ENCODE measurements around the gene ZCCHC7.
"Not testable (repeated sequence)": the region's sequence is repeated elsewhere in the genome, so short reads cannot be mapped to it uniquely, and the experiment has no call there.

ZCCHC7 gene

GRCh38 chr9:37120843-37121335 is 515 bp downstream of the ZCCHC7 start:
- DNase-seq (ENCODE audit: low read depth) = not testable (repeated sequence)

- no peak for DNase-seq (ENCODE audit: low read depth)
Observed at GRCh38 chr9:37121881-37122280, 1.5 kb downstream of the ZCCHC7 start.

- DNase-seq (ENCODE audit: low read depth) = no peak
Observed at GRCh38 chr9:37126214-37126788, 5.9 kb downstream of the ZCCHC7 start.

- DNase-seq (ENCODE audit: low read depth) = no peak
Observed at GRCh38 chr9:37127018-37127417, 6.6 kb downstream of the ZCCHC7 start.

- DNase-seq (ENCODE audit: low read depth) = no peak
Observed at GRCh38 chr9:37128051-37128450, 7.7 kb downstream of the ZCCHC7 start.

GRCh38 chr9:37134166-37134565 is 13.8 kb downstream of the ZCCHC7 start:
- no peak for DNase-seq (ENCODE audit: low read depth)

GRCh38 chr9:37141015-37141414 is 20.6 kb downstream of the ZCCHC7 start:
- DNase-seq (ENCODE audit: low read depth) = no peak

- DNase-seq (ENCODE audit: low read depth) = no peak
Observed at GRCh38 chr9:37144762-37145161, 24.4 kb downstream of the ZCCHC7 start.

- no peak for DNase-seq (ENCODE audit: low read depth)
Observed at GRCh38 chr9:37146410-37146809, 26.0 kb downstream of the ZCCHC7 start.

GRCh38 chr9:37148181-37148580 is 27.8 kb downstream of the ZCCHC7 start:
- DNase-seq (ENCODE audit: low read depth) = no peak

- DNase-seq (ENCODE audit: low read depth) = no peak
Observed at GRCh38 chr9:37149666-37150308, 29.4 kb downstream of the ZCCHC7 start.

- DNase-seq (ENCODE audit: low read depth) = no peak
Observed at GRCh38 chr9:37150415-37150814, 30.0 kb downstream of the ZCCHC7 start.

- DNase-seq (ENCODE audit: low read depth) = no peak
Observed at GRCh38 chr9:37151812-37152211, 31.4 kb downstream of the ZCCHC7 start.

GRCh38 chr9:37152365-37152764 is 32.0 kb downstream of the ZCCHC7 start:
- DNase-seq (ENCODE audit: low read depth) = no peak

- DNase-seq (ENCODE audit: low read depth) = no peak
Observed at GRCh38 chr9:37155601-37156000, 35.2 kb downstream of the ZCCHC7 start.

GRCh38 chr9:37156205-37156604 is 35.8 kb downstream of the ZCCHC7 start:
- DNase-seq (ENCODE audit: low read depth) = no peak

- DNase-seq (ENCODE audit: low read depth) = no peak
Observed at GRCh38 chr9:37156781-37157356, 36.5 kb downstream of the ZCCHC7 start.

GRCh38 chr9:37157726-37158377 is 37.5 kb downstream of the ZCCHC7 start:
- DNase-seq (ENCODE audit: low read depth) = no peak

- no peak for DNase-seq (ENCODE audit: low read depth)
Observed at GRCh38 chr9:37163299-37163698, 42.9 kb downstream of the ZCCHC7 start.

- DNase-seq (ENCODE audit: low read depth) = not testable (repeated sequence)
Observed at GRCh38 chr9:37164335-37164734, 44.0 kb downstream of the ZCCHC7 start.

- no peak for DNase-seq (ENCODE audit: low read depth)
Observed at GRCh38 chr9:37165644-37166043, 45.3 kb downstream of the ZCCHC7 start.

- no peak for DNase-seq (ENCODE audit: low read depth)
Observed at GRCh38 chr9:37167456-37168047, 47.2 kb downstream of the ZCCHC7 start.

GRCh38 chr9:37172557-37172956 is 52.2 kb downstream of the ZCCHC7 start:
- DNase-seq (ENCODE audit: low read depth) = no peak

All from T follicular helper cell (primary cell).